Mesendoderm (in vitro differentiated cells): Measurements from ENCODE around the gene PAX5.

ENCODE experiments used
- DNase-seq: peaks from one replicate; pipeline ENCODE4 v3.0.0; 2013
- H2AK5ac ChIP-seq: 2 replicates; pipeline ENCODE4 v1.6.1; 2013; ENCODE audit warnings: low read length, inconsistent platforms
- H2BK120ac ChIP-seq: 2 replicates; pipeline ENCODE4 v1.6.1; 2013; ENCODE audit warnings: low read depth, mild to moderate bottlenecking, low read length, moderate library complexity, mixed read lengths
- H2BK15ac ChIP-seq: replicated peaks from 2 replicates; pipeline ENCODE4 v1.6.1; 2013; ENCODE audit warnings: low read depth, mild to moderate bottlenecking, moderate library complexity
- H2BK5ac ChIP-seq: 2 replicates; pipeline ENCODE4 v1.6.1; 2013; ENCODE audit warnings: low read length, inconsistent platforms
- H3K18ac ChIP-seq: 2 replicates; pipeline ENCODE4 v1.6.1; 2013; ENCODE audit warnings: mild to moderate bottlenecking, low read length, mixed read lengths
- H3K23ac ChIP-seq: one replicate; pipeline ENCODE4 v1.6.1; 2013; ENCODE audit warnings: low read length
- H3K27ac ChIP-seq: 2 replicates; pipeline ENCODE4 v1.5.1; 2013; ENCODE audit warnings: low read depth, mild to moderate bottlenecking, inconsistent platforms, low read length, moderate library complexity
- H3K27me3 ChIP-seq: 2 replicates; pipeline ENCODE4 v1.6.1; 2013; ENCODE audit warnings: low read length, control low read depth, mild to moderate bottlenecking, inconsistent platforms; ENCODE audit not compliant: insufficient read depth, poor library complexity
- H3K36me3 ChIP-seq: 2 replicates; pipeline ENCODE4 v1.6.1; 2013; ENCODE audit warnings: low read length, inconsistent platforms; ENCODE audit not compliant: control insufficient read depth, insufficient read depth
- H3K4ac ChIP-seq: one replicate; pipeline ENCODE4 v1.6.1; 2013; ENCODE audit warnings: low read depth, mild to moderate bottlenecking, low read length, moderate library complexity
- H3K4me1 ChIP-seq: 2 replicates; pipeline ENCODE4 v1.6.1; 2013; ENCODE audit warnings: low read depth, low read length, inconsistent platforms; ENCODE audit not compliant: control insufficient read depth
- H3K4me2 ChIP-seq: 2 replicates; pipeline ENCODE4 v1.6.1; 2013; ENCODE audit warnings: low read length
- H3K4me3 ChIP-seq: 2 replicates; pipeline ENCODE4 v1.5.1; 2013; ENCODE audit warnings: mild to moderate bottlenecking, low read length
- H3K56ac ChIP-seq: one replicate; pipeline ENCODE4 v1.6.1; 2013; ENCODE audit warnings: low read length
- H3K79me1 ChIP-seq: 2 replicates; pipeline ENCODE4 v1.6.1; 2013; ENCODE audit warnings: low read length, inconsistent platforms
- H3K79me2 ChIP-seq: 2 replicates; pipeline ENCODE4 v1.6.1; 2013; ENCODE audit warnings: mild to moderate bottlenecking, low read length; ENCODE audit not compliant: control insufficient read depth, insufficient read depth
- H3K9ac ChIP-seq: 2 replicates; pipeline ENCODE4 v1.6.1; 2013; ENCODE audit warnings: low read length, inconsistent platforms
- H4K5ac ChIP-seq: one replicate; pipeline ENCODE4 v1.6.1; 2013; ENCODE audit warnings: low read length
- H4K8ac ChIP-seq: one replicate; pipeline ENCODE4 v1.6.1; 2013; ENCODE audit warnings: low read depth, mild to moderate bottlenecking, control low read depth, low read length, moderate library complexity
- WGBS: extraction: QIAGEN DNeasy Blood & Tissue Kit; methylation state at CpG from one replicate; pipeline ENCODE4 v1.1.7; 2013; ENCODE audit warnings: low lambda C conversion rate, missing lambda C conversion rate; ENCODE audit not compliant: insufficient coverage; ENCODE audit errors: extremely low coverage; 5-methylcytosine and 5-hydroxymethylcytosine counted together

PAX5 gene

DNA sequence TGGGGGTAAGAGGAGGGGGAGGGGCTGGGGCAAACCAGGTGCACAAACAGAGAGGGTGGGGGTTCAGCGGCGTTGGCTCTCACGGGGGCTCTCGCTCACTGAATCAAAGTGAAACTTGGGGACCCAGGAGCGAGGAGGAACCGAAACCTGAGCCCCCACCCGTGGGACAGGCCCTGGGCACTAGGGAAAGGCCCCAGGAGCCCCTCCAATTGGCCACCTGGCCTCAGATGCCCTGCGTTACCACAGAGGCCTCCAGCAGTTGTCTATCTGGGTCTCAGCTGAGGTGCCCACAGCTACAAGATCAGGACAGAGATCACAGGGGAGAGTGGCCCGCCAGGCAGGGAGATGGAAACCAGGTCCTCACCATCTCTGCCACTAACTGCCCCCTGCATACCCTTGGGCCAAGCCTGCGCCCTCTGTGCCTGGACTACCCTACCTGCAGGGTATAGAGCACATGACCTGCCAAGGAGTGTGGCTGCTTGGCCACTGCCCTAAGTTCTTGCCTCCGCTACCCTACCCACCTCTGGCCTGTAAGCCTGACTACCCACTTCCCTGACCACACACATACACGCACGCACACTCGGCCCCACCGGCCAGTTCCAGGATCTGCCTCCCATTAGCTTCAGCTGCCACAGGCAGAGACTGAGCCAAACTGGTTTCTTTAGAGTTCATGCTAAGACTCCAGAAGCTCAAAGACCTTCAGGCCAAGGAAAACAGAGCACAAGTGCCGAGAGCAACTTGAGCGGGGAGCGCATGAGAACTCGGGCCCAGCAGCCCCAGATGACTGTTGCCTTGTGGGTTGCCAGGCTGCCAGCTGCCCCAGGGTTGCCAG, 39.9 kb downstream of the PAX5 start:
- no peak overlapping the region for H3K9ac ChIP-seq
- no peaks in the 10 kb centered on the region for H3K4me1 ChIP-seq
- H3K18ac ChIP-seq: no peak overlapping the region
- H3K79me2 ChIP-seq: no peaks in the 10 kb centered on the region
- peaks cover 11% of the 10 kb centered on the region for H3K27me3 ChIP-seq
- H4K8ac ChIP-seq: no peak overlapping the region
- no peak overlapping the region for H3K4me3 ChIP-seq
- no peak for DNase-seq
- no peak overlapping the region for H2BK5ac ChIP-seq
- H3K4ac ChIP-seq: no peak overlapping the region
- no peak overlapping the region for H3K4me2 ChIP-seq
- no peak overlapping the region for H4K5ac ChIP-seq
- H2BK120ac ChIP-seq: no peak overlapping the region
- no CpG with 5 or more reads among the region's 19 CpGs for WGBS
- no peak overlapping the region for H2AK5ac ChIP-seq
- no peaks in the 10 kb centered on the region for H3K79me1 ChIP-seq
- no peak overlapping the region for H2BK15ac ChIP-seq
- H3K56ac ChIP-seq: no peak overlapping the region
- H3K36me3 ChIP-seq: no peaks in the 10 kb centered on the region
- H3K23ac ChIP-seq: no peak overlapping the region
- no peak overlapping the region for H3K27ac ChIP-seq

DNA sequence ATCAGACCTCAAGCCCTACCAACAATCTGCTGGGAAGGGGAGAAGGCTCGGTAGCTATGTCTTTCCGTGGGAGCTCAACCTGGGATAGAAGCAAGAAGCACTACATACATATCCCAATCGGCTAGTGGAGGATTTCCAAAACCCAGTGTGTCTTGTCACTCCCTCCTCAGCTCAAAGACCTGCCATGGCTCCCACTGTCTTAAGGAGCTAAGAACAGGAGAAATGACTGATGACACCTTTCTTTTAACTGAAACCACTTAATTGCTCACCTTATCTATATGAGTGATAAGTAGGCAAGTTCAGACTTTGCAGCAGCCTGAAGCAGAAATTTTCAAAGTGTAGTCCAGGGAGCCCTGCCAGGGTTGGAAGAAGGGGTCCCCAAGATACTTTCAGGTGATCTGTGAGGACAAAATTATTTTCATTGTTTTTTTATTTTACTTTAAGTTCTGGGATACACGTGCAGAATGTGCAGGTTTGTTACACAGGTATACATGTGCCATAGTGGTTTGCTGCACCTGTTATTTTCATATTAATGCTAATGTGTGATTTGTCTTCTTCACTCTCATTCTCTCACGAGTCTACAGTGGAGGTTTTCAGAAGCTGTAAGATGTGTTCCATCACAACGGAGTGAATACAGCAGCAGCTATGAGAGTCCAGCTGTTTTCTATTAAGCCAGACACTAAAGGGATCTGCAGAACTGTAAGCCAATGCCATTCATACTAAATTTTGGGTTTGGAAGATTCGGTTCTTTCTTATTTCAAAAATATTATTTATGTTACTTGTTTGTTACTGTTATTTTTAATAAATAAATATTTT, 41.4 kb downstream of the PAX5 start:
- no peak overlapping the region for H3K4me2 ChIP-seq
- no peaks in the 10 kb centered on the region for H3K79me1 ChIP-seq
- no peak overlapping the region for H3K18ac ChIP-seq
- no peaks in the 10 kb centered on the region for H3K4me1 ChIP-seq
- no peak overlapping the region for H2BK15ac ChIP-seq
- H3K27me3 ChIP-seq: peaks cover 17% of the 10 kb centered on the region
- H2BK120ac ChIP-seq: no peak overlapping the region
- H3K4me3 ChIP-seq: no peak overlapping the region
- H3K4ac ChIP-seq: no peak overlapping the region
- H4K5ac ChIP-seq: no peak overlapping the region
- H3K56ac ChIP-seq: no peak overlapping the region
- H2BK5ac ChIP-seq: no peak overlapping the region
- no peak overlapping the region for H3K27ac ChIP-seq
- H4K8ac ChIP-seq: no peak overlapping the region
- H3K36me3 ChIP-seq: no peaks in the 10 kb centered on the region
- no peak for DNase-seq
- H3K9ac ChIP-seq: no peak overlapping the region
- no peak overlapping the region for H3K23ac ChIP-seq
- WGBS: no CpG with 5 or more reads among the region's 7 CpGs
- H3K79me2 ChIP-seq: no peaks in the 10 kb centered on the region
- H2AK5ac ChIP-seq: no peak overlapping the region

DNA sequence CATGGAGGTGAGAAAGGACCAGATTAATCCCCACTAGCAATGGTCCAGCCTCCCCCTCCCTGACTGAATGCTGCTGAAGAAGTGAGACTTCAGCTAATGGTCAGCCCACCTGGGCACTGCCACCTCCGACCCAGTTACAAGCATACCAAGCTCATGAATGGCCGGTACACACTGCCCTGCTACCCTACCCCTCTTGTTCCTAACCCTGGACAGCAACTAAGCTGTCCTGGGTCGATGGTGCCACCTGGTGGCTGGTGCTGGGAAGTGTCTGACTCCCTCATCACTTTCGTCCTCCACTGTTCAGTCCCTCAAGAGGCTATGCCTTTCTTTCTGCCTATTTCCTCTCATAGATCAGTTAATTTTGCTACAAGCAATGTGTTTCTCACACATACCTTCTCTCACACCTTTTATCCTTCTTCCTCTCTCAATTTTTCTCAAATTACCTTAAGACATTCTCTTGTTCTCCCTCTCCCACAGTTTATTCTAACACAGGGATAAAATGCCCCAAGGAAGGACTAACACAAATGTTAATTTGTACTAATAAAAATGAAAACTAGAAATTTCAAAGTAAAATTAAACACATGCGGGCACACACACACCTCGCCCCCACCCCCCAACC, 42.4 kb downstream of the PAX5 start:
- Histone ChIP-seq H4K8ac (no peak overlapping the region), H3K4me2 (no peak overlapping the region), H3K23ac (no peak overlapping the region), H2AK5ac (no peak overlapping the region), H3K4me1 (peaks cover 4% of the 10 kb centered on the region), H3K27me3 (peaks cover 27% of the 10 kb centered on the region), H3K36me3 (no peaks in the 10 kb centered on the region), H4K5ac (no peak overlapping the region), H3K79me1 (no peaks in the 10 kb centered on the region), H3K18ac (no peak overlapping the region), H3K4ac (no peak overlapping the region), H3K56ac (no peak overlapping the region), H3K9ac (no peak overlapping the region), H3K79me2 (no peaks in the 10 kb centered on the region), H2BK120ac (no peak overlapping the region), H2BK15ac (no peak overlapping the region), H3K4me3 (no peak overlapping the region), H2BK5ac (no peak overlapping the region), H3K27ac (no peak overlapping the region)
- peak; percentile 75 for DNase-seq
- no CpG with 5 or more reads among the region's 6 CpGs for WGBS

DNA sequence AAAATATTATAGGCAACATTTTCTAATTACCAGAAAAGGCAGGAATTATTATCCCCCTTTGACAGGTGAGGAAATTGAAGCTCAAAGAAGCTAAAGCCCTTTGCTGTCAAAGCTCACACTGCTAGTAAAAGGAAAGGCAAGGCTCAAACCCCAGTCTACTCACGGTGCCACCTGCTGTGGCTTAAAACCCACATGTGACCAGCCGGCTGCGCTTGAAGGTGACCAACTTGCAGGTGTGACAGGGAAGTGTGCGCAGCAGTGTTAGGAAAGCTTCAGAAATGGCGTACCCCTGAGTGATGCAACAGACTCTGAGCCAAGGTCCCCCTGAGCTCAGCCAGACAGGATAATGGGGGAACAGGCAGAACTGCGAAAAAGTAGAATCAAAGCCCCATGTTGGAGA, 45.2 kb downstream of the PAX5 start:
- no peak overlapping the region for H3K9ac ChIP-seq
- peaks cover 46% of the 10 kb centered on the region for H3K27me3 ChIP-seq
- H2AK5ac ChIP-seq: no peak overlapping the region
- H3K4me2 ChIP-seq: no peak overlapping the region
- H3K4me3 ChIP-seq: no peak overlapping the region
- no peaks in the 10 kb centered on the region for H3K79me1 ChIP-seq
- WGBS: no CpG with 5 or more reads among the region's 6 CpGs
- no peak overlapping the region for H3K4ac ChIP-seq
- H3K79me2 ChIP-seq: no peaks in the 10 kb centered on the region
- H3K27ac ChIP-seq: no peak overlapping the region
- no peak for DNase-seq
- H4K8ac ChIP-seq: no peak overlapping the region
- no peak overlapping the region for H2BK5ac ChIP-seq
- no peak overlapping the region for H2BK120ac ChIP-seq
- no peak overlapping the region for H3K56ac ChIP-seq
- no peak overlapping the region for H3K23ac ChIP-seq
- no peak overlapping the region for H4K5ac ChIP-seq
- H3K4me1 ChIP-seq: peaks cover 4% of the 10 kb centered on the region
- H3K18ac ChIP-seq: no peak overlapping the region
- H2BK15ac ChIP-seq: no peak overlapping the region
- no peaks in the 10 kb centered on the region for H3K36me3 ChIP-seq

DNA sequence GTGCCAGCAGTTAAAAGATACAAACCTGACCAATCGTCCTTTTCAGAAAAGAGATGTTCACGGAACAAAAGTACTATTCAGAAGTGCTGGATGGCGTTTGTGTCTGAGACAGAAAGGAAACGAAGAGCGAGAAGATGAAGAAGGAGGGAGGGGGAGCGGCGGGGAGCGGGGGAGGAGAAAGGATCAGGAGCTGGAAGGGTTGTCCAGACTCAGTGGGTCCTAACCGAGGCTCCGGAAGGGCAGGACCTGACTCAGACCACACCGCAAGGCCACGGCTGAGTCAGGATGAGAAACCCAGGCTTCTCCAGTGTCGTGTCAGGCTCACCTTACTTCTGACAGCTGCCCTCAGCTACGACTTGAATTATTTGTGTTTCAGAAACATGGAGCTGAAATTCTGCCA, 46.2 kb downstream of the PAX5 start:
- Histone ChIP-seq H3K36me3 (no peaks in the 10 kb centered on the region), H3K79me2 (no peaks in the 10 kb centered on the region), H4K5ac (no peak overlapping the region), H2BK15ac (no peak overlapping the region), H3K4me3 (no peak overlapping the region), H3K9ac (no peak overlapping the region), H2AK5ac (no peak overlapping the region), H3K23ac (no peak overlapping the region), H3K27me3 (peaks cover 52% of the 10 kb centered on the region), H2BK120ac (no peak overlapping the region), H3K56ac (no peak overlapping the region), H3K4ac (no peak overlapping the region), H3K4me1 (peaks cover 4% of the 10 kb centered on the region), H3K27ac (no peak overlapping the region), H3K18ac (no peak overlapping the region), H3K79me1 (no peaks in the 10 kb centered on the region), H4K8ac (no peak overlapping the region), H3K4me2 (no peak overlapping the region), H2BK5ac (no peak overlapping the region)
- WGBS: no CpG with 5 or more reads among the region's 14 CpGs
- DNase-seq: no peak
